ENCODE results near the gene CDKAL1.

DNA sequence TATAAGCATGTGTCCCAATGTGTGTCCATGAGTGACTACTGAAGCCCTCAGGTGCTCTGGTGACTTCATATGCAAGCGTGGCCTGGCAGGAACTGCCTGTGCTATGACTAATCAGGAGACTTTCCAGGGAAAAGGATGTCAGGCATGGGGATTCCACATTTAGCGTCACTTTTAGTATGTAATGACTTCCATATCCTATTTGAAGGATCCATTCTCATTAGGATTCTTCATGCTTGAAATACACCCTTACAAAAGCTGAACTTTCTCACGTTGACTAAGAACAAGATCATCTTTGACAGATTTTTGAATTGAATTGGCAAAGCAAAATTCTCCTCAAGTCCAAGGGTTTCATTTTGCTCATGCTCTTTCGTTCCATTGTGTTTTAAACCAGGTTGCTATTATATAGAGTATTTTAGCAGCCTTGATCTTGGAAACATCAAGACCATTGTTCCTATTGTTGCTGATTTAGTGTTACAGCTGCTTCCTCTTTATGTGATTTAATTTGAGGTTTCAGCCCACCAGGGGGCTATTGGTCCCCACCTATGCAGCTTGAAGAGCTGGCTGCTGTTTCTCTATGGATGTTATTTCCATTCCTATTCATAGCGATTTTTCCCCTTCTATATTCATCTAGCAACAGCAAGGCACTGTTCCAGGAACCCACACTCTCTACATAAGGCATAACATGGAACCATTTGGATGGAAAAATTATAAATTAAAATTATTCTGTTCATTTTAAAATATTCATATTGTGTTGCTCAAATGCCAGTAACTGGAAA, 418.6 kb downstream of the CDKAL1 start:
- TF ChIP-seq, protein P1, sequence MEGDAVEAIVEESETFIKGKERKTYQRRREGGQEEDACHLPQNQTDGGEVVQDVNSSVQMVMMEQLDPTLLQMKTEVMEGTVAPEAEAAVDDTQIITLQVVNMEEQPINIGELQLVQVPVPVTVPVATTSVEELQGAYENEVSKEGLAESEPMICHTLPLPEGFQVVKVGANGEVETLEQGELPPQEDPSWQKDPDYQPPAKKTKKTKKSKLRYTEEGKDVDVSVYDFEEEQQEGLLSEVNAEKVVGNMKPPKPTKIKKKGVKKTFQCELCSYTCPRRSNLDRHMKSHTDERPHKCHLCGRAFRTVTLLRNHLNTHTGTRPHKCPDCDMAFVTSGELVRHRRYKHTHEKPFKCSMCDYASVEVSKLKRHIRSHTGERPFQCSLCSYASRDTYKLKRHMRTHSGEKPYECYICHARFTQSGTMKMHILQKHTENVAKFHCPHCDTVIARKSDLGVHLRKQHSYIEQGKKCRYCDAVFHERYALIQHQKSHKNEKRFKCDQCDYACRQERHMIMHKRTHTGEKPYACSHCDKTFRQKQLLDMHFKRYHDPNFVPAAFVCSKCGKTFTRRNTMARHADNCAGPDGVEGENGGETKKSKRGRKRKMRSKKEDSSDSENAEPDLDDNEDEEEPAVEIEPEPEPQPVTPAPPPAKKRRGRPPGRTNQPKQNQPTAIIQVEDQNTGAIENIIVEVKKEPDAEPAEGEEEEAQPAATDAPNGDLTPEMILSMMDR (conservative IDR thresholded peaks at IDR 0.05) = no peak
- no peak for TF ChIP-seq EZH2 (IDR thresholded peaks at IDR 0.05; ENCODE audit: low read depth)
